Suprapubic skin (tissue), 4 donors: ENCODE measurements around the gene IL1RAPL2. TPM values are rescaled to one million over a fixed set of nuclear protein-coding genes. Genes with fewer than 3 reads are reported as not detected.

Experiments
- DNase-seq, 2 donors: peaks; one replicate each; pipeline ENCODE4 v3.0.0-alpha.2; 2019; ENCODE audit warnings: low spot score in 2 of 2
- H3K27ac ChIP-seq: fragments of 200-600 bp; sonication (generic); one replicate; pipeline ENCODE4 v1.5.1; 2019
- H3K27me3 ChIP-seq: fragments of 200-600 bp; sonication (generic); one replicate; pipeline ENCODE4 v1.5.1; 2019
- H3K36me3 ChIP-seq: fragments of 200-600 bp; sonication (generic); one replicate; pipeline ENCODE4 v1.5.1; 2019
- H3K4me1 ChIP-seq: fragments of 200-600 bp; sonication (generic); one replicate; pipeline ENCODE4 v1.5.1; 2019
- H3K4me3 ChIP-seq: fragments of 200-600 bp; sonication (generic); one replicate; pipeline ENCODE4 v1.5.1; 2019; ENCODE audit warnings: mild to moderate bottlenecking
- H3K9me3 ChIP-seq: fragments of 200-600 bp; sonication (generic); one replicate; pipeline ENCODE4 v1.5.1; 2019
- CTCF ChIP-seq, 2 donors: fragments of 200-600 bp in 1 of 2; fragments of 450-650 bp in 1 of 2; sonication (generic) in 1 of 2; IDR thresholded peaks; one replicate each; pipeline ENCODE4 v1.5.1; 2016 to 2019; ENCODE audit warnings: antibody characterized with exemption in 2 of 2, mild to moderate bottlenecking in 1 of 2, moderate library complexity in 1 of 2
- EP300 ChIP-seq: sonication (generic); formaldehyde crosslinking; IDR thresholded peaks from one replicate; pipeline ENCODE4 v1.6.1; 2017; ENCODE audit warnings: antibody characterized with exemption
- POLR2A ChIP-seq, 2 donors: fragments of 450-650 bp; IDR thresholded peaks; one replicate each; pipeline ENCODE4 v1.6.1; 2017; ENCODE audit warnings: antibody characterized with exemption in 2 of 2, mild to moderate bottlenecking in 2 of 2, moderate library complexity in 2 of 2
- POLR2AphosphoS5 ChIP-seq, 3 donors: sonication (generic); formaldehyde crosslinking; IDR thresholded peaks; one replicate each; pipeline ENCODE4 v1.6.1; 2017; ENCODE audit warnings: antibody characterized with exemption in 3 of 3
- WGBS: methylation state at CpG from one replicate; pipeline ENCODE4 v1.1.5; 2018; 5-methylcytosine and 5-hydroxymethylcytosine counted together
- total RNA-seq, 4 donors: library from RNA; depleted of rRNA; stranded (reverse); fragments of >200 nt; gene quantifications; one replicate each; pipeline ENCODE4 v1.1.0, GENCODE V29; 2016

The IL1RAPL2 gene
- total RNA-seq, 4 donors from 2014 or later: 0.21 to 0.42 (median 0.25) TPM; not detected in 1

DNA sequence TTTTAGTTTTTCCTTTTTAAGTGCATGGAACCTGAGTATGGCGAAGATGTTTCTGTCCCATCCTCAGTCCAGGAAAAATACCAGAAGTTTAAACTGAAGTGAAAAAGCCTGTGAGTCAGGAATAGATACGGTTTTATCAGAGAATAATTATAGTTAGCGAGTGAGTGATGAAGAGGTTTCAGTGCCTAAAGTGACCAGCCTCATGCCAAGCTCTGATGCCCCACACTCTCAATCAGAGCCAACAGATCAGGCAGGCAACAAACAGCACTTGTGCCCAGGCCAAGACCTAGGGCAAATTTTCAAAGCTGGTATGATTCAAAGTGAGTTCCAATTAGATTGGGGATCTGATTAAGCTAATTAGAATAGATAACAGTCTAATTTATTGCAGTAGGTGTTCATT, 1043.5 kb downstream of the IL1RAPL2 start:
- Histone ChIP-seq H3K4me3 (no peak overlapping the region), H3K27me3 (no peaks in the 10 kb centered on the region), H3K36me3 (no peaks in the 10 kb centered on the region), H3K4me1 (no peaks in the 10 kb centered on the region), H3K27ac (no peak overlapping the region), H3K9me3 (no peaks in the 10 kb centered on the region)
- 53% methylated on average over 3 of the region's 3 CpGs for WGBS
- DNase-seq: no peak
- no peak for TF ChIP-seq EP300

DNA sequence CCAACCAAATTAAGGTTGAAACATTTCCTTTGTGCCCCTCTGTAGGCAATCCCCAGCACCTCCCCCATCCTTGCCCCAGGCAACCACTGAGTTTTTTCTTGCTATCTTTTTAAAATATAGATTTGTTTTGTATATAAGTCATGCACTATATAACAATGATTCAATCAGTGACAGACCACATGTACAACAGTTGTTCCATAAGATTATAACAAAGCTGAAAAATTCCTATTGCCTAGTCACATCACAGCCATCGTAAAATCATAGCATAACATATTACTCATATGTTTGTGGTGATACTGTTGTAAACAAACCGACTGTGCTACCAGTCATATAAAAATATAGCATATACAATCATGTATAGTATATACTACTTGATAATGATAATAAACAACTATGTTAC, 1044.4 kb downstream of the IL1RAPL2 start:
- H3K36me3 ChIP-seq: no peaks in the 10 kb centered on the region
- no peak overlapping the region for H3K27ac ChIP-seq
- no peak for DNase-seq
- WGBS: 40% methylated on average over 2 of the region's 2 CpGs
- no peaks in the 10 kb centered on the region for H3K4me1 ChIP-seq
- no peak for TF ChIP-seq EP300
- no peak for TF ChIP-seq CTCF (IDR thresholded peaks at IDR 0.05)
- TF ChIP-seq POLR2A (IDR thresholded peaks at IDR 0.05): no peak
- TF ChIP-seq POLR2AphosphoS5 (IDR thresholded peaks at IDR 0.05): no peak
- H3K27me3 ChIP-seq: no peaks in the 10 kb centered on the region
- H3K4me3 ChIP-seq: no peak overlapping the region
- no peaks in the 10 kb centered on the region for H3K9me3 ChIP-seq

GRCh38 chrX:105618393-105619101, 1052.5 kb downstream of the IL1RAPL2 start:
- TF ChIP-seq POLR2AphosphoS5 (IDR thresholded peaks at IDR 0.05) (no peak), CTCF (IDR thresholded peaks at IDR 0.05) (no peak), EP300 (no peak), POLR2A (IDR thresholded peaks at IDR 0.05) (no peak)
- no peaks in the 10 kb centered on the region for H3K27me3 ChIP-seq
- no peaks in the 10 kb centered on the region for H3K4me1 ChIP-seq
- H3K27ac ChIP-seq: no peak overlapping the region
- 66% methylated on average over 3 of the region's 3 CpGs for WGBS
- H3K36me3 ChIP-seq: no peaks in the 10 kb centered on the region
- DNase-seq: no peak
- H3K4me3 ChIP-seq: no peak overlapping the region
- H3K9me3 ChIP-seq: no peaks in the 10 kb centered on the region

- no peak for DNase-seq
- Histone ChIP-seq H3K27ac (no peak overlapping the region), H3K4me1 (no peaks in the 10 kb centered on the region), H3K9me3 (no peaks in the 10 kb centered on the region), H3K36me3 (no peaks in the 10 kb centered on the region), H3K27me3 (no peaks in the 10 kb centered on the region), H3K4me3 (no peak overlapping the region)
- TF ChIP-seq POLR2A (IDR thresholded peaks at IDR 0.05) (no peak), POLR2AphosphoS5 (IDR thresholded peaks at IDR 0.05) (no peak), CTCF (IDR thresholded peaks at IDR 0.05) (no peak), EP300 (no peak)
Observed at GRCh38 chrX:105634180-105634579, 1068.2 kb downstream of the IL1RAPL2 start.

DNA sequence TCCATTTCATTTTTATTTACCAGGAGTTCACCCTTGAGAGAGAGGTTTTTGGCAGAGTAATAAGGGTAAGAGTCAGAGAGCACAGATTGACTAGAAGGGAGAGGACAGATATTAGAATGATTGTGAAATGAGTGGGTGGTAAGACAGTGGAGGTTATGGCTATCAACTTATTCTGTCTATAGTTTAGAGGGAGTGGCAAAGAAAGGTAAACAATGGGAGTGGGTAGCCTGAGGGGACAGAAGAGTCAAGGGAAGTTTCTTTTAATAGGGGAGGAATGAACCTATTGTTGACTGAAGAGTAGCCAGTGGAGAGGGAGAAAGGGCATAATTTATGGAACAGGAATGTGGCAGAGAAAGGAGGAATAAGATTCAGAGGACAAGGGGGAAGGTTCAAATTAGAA, 1069.8 kb downstream of the IL1RAPL2 start:
- Histone ChIP-seq H3K27ac (no peak overlapping the region), H3K36me3 (no peaks in the 10 kb centered on the region), H3K9me3 (no peaks in the 10 kb centered on the region), H3K4me1 (no peaks in the 10 kb centered on the region), H3K27me3 (no peaks in the 10 kb centered on the region), H3K4me3 (no peak overlapping the region)
- no peak for DNase-seq
- TF ChIP-seq POLR2AphosphoS5 (IDR thresholded peaks at IDR 0.05): no peak
- no peak for TF ChIP-seq POLR2A (IDR thresholded peaks at IDR 0.05)
- TF ChIP-seq CTCF (IDR thresholded peaks at IDR 0.05): no peak
- no peak for TF ChIP-seq EP300

GRCh38 chrX:105636667-105637066, 1070.7 kb downstream of the IL1RAPL2 start:
- no peak overlapping the region for H3K27ac ChIP-seq

More at GRCh38 chrX:105636667-105637066, 1070.7 kb downstream of the IL1RAPL2 start:
- H3K27me3 ChIP-seq: no peaks in the 10 kb centered on the region
- H3K9me3 ChIP-seq: no peaks in the 10 kb centered on the region
- no peaks in the 10 kb centered on the region for H3K36me3 ChIP-seq
- no peak overlapping the region for H3K4me3 ChIP-seq
- no peak for DNase-seq
- H3K4me1 ChIP-seq: no peaks in the 10 kb centered on the region
- WGBS: 64% methylated on average over 1 of the region's 1 CpG
- TF ChIP-seq CTCF (IDR thresholded peaks at IDR 0.05): no peak
- no peak for TF ChIP-seq POLR2AphosphoS5 (IDR thresholded peaks at IDR 0.05)
- TF ChIP-seq POLR2A (IDR thresholded peaks at IDR 0.05): no peak
- no peak for TF ChIP-seq EP300
